NCI-H128 (cell line): Measurements from ENCODE around the gene PCDHB15.
"Not testable (repeated sequence)": the region's sequence is repeated elsewhere in the genome, so short reads cannot be mapped to it uniquely, and the experiment has no call there.

Experiments
- DNase-seq: peaks from one replicate; lab custom pipeline; 2025; ENCODE audit not compliant: unreplicated experiment; lab: John Stamatoyannopoulos, UW

The PCDHB15 gene

DNA sequence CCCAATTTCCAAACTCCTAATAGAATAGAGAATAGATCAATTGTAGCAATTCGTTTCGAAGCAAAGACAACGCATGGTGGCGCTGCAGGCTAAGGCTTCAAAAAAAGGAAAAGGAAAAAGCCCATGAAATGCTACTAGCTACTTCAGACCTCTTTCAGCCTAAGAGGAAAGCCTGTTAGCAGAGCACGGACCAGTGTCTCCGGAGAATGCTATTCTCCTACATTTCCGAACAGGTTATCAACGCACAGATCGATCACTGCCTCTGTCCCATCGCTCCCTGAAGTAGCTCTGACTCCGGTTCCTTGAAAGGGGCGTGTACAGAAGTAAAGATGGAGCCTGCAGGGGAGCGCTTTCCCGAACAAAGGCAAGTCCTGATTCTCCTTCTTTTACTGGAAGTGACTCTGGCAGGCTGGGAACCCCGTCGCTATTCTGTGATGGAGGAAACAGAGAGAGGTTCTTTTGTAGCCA, at the start of gene PCDHB15:
Gene PCDHB15 (plus strand): TSS at position 146 of the 468 bp plus-strand sequence. CDS start 184 bp downstream, at position 330.
- DNase-seq: no peak

DNA sequence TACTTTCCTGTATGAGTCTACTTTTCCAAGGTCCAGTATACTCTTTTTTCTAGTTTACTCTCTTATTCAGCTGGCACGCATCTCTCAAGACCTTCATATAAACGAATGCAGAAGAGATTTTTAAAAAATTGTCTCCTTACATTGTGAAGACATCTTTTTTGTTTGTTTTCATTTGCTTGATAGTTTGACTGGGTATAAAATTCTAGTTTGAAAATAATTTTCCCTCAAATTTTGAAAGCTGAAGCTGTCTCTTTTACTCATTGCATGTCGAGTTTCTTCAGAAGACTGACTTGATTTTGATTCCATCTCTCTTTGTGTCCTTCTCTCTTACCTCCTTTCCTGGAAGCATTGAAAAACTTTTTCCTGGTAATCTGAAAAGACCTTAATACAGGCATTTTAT, 48.8 kb upstream of the PCDHB15 start:
- no peak for DNase-seq

DNA sequence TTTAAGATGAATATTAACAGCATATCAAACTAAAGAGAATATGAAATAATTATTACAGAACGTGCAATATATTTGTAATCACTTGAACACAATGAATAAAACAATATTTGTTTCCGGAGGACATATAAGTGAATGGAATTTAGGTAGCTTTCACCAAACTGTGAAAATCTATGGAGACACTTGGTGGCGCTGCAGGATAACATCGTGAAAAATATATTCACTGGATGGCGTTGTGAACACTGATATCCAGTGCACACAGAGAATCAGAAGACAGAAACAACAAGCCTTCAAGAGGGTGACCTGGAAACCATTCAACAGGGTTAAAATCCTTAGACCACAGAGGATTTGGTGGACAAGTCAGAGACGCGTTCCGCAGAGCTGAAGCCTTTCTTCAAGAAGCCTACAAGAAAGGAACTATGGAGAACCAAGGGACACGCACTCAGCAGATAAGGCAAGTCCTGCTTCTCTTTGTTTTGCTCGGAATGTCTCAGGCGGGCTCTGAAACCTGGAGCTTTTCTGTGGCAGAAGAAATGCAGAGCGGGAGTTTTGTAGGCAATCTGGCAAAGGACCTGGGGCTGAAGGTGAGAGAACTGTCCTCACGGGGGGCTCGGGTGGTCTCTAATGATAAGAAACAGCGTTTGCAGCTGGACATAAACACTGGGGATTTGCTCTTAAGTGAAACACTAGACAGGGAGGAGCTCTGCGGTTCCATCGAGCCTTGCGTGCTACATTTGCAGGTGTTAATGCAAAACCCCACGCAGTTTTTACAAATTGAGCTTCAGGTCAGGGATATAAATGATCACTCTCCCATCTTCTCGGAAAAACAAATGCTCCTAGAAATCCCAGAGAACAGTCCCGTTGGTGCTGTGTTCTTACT, 45.6 kb upstream of the PCDHB15 start, which contains the start of gene PCDHB11:
Gene PCDHB11 (plus strand): TSS at position 269 of the 877 bp plus-strand sequence. CDS start 148 bp downstream, at position 417.
- no peak for DNase-seq

DNA sequence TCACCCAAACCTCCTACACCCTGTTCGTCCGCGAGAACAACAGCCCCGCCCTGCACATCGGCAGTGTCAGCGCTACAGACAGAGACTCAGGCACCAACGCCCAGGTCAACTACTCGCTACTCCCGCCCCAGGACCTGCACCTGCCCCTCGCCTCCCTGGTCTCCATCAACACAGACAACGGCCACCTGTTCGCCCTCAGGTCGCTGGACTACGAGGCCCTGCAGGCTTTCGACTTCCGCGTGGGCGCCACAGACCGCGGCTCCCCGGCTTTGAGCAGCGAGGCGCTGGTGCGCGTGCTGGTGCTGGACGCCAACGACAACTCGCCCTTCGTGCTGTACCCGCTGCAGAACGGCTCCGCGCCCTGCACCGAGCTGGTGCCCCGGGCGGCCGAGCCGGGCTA, 44.1 kb upstream of the PCDHB15 start:
- DNase-seq: not testable (repeated sequence)

DNA sequence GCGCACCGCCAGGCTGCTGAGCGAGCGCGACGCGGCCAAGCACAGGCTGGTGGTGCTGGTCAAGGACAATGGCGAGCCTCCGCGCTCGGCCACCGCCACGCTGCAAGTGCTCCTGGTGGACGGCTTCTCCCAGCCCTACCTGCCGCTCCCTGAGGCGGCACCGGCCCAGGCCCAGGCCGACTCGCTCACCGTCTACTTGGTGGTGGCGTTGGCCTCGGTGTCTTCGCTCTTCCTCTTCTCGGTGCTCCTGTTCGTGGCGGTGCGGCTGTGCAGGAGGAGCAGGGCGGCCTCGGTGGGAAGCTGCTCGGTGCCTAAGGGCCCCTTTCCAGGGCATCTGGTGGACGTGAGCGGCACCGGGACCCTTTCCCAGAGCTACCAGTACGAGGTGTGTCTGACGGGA, 43.5 kb upstream of the PCDHB15 start:
- DNase-seq: not testable (repeated sequence)

DNA sequence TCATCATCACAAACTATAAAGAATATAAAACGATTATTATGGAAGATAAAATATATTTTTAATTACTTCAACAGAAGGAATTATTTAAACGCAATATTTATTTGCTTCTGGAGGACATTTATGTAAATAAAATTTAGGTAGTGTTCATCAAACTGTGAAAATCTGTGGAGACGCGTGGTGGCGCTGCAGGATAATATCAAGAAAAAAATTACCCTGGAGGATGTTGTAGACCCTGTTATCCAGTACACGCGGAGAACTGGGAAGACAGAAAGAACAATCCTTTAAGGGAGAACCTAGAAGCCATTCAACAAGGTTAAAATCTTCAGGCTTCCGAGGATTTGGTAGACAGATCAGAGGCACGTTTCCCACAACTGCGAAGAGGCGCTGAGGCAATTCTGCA, 36.7 kb upstream of the PCDHB15 start, which contains the start of gene PCDHB12:
Gene PCDHB12 (plus strand): TSS at position 242 of the 400 bp plus-strand sequence. CDS start 189 bp downstream, outside the sequence.
- DNase-seq: no peak

DNA sequence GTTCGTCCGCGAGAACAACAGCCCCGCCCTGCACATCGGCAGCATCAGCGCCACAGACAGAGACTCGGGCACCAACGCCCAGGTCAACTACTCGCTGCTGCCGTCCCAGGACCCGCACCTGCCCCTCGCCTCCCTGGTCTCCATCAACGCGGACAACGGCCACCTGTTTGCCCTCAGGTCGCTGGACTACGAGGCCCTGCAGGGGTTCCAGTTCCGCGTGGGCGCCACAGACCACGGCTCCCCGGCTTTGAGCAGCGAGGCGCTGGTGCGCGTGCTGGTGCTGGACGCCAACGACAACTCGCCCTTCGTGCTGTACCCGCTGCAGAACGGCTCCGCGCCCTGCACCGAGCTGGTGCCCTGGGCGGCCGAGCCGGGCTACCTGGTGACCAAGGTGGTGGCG, 34.9 kb upstream of the PCDHB15 start:
- DNase-seq: not testable (repeated sequence)

DNA sequence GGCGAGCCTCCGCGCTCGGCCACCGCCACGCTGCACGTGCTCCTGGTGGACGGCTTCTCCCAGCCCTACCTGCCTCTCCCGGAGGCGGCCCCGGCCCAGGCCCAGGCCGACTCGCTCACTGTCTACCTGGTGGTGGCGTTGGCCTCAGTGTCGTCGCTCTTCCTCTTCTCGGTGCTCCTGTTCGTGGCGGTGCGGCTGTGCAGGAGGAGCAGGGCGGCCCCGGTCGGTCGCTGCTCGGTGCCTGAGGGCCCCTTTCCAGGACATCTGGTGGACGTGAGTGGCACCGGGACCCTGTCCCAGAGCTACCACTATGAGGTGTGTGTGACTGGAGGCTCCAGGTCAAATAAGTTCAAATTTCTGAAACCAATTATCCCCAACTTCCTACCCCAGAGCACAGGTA, 34.3 kb upstream of the PCDHB15 start:
- DNase-seq: not testable (repeated sequence)

DNA sequence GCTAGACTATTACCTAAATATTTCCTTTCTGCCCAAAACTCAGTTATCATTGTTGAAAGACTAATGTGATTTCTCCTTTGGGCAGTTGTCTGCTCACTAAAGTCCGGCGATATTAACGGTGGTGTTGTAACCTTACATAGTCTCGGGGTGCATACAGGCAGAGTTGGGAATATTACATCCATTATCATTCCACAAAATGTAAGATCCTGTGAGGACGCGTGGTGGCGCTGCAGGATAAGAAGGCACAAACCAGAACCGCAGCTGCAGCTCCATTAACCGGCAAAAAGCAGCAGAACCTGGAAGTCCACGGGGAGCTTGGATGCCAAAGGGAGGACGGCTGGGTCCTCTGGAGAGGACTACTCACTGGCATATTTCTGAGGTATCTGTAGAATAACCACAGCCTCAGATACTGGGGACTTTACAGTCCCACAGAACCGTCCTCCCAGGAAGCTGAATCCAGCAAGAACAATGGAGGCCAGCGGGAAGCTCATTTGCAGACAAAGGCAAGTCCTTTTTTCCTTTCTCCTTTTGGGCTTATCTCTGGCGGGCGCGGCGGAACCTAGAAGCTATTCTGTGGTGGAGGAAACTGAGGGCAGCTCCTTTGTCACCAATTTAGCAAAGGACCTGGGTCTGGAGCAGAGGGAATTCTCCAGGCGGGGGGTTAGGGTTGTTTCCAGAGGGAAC, 31.4 kb upstream of the PCDHB15 start, which contains the start of gene PCDHB13:
Gene PCDHB13 (plus strand): TSS at position 264 of the 684 bp plus-strand sequence. CDS start 205 bp downstream, at position 469.
- not testable (repeated sequence) for DNase-seq

DNA sequence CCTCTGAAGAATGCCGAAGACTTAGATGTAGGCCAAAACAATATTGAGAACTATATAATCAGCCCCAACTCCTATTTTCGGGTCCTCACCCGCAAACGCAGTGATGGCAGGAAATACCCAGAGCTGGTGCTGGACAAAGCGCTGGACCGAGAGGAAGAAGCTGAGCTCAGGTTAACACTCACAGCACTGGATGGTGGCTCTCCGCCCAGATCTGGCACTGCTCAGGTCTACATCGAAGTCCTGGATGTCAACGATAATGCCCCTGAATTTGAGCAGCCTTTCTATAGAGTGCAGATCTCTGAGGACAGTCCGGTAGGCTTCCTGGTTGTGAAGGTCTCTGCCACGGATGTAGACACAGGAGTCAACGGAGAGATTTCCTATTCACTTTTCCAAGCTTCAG, 30.6 kb upstream of the PCDHB15 start:
- not testable (repeated sequence) for DNase-seq

DNA sequence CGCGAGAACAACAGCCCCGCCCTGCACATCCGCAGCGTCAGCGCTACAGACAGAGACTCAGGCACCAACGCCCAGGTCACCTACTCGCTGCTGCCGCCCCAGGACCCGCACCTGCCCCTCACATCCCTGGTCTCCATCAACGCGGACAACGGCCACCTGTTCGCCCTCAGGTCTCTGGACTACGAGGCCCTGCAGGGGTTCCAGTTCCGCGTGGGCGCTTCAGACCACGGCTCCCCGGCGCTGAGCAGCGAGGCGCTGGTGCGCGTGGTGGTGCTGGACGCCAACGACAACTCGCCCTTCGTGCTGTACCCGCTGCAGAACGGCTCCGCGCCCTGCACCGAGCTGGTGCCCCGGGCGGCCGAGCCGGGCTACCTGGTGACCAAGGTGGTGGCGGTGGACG, 29.7 kb upstream of the PCDHB15 start:
- DNase-seq: not testable (repeated sequence)

DNA sequence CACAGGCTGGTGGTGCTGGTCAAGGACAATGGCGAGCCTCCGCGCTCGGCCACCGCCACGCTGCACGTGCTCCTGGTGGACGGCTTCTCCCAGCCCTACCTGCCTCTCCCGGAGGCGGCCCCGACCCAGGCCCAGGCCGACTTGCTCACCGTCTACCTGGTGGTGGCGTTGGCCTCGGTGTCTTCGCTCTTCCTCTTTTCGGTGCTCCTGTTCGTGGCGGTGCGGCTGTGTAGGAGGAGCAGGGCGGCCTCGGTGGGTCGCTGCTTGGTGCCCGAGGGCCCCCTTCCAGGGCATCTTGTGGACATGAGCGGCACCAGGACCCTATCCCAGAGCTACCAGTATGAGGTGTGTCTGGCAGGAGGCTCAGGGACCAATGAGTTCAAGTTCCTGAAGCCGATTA, 29.2 kb upstream of the PCDHB15 start:
- DNase-seq: not testable (repeated sequence)

DNA sequence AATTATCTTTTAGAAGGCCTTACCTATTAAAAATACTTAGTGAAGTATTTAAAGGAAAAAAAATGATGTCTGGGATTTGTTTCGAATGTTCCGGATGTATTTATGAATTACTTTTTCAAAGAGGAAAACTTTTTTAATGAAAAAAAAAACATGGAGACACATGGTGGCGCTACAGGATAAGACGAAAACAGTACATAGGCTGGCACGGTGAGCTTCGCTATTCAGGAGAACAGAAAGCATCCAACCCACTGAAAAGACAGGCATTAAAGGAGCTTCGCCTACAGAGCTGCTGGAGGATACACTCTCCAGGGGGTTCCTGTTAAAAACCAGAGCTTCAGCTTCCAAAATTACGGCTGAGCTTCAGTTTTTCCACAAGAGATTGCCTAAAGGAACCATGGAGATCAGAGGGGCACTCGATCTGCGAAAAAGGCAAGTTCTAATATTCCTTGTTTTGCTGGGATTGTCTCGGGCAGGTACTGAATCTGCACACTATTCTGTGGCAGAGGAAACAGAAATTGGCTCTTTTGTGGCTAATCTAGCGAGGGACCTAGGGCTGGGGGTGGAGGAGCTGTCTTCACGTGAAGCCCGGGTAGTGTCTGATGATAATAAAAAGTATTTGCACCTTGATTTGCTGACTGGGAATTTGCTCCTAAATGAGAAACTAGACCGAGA, 21.9 kb upstream of the PCDHB15 start, which contains the start of gene PCDHB14:
Gene PCDHB14 (plus strand): TSS at position 232 of the 672 bp plus-strand sequence. CDS start 163 bp downstream, at position 395.
- DNase-seq: peak; percentile 28

DNA sequence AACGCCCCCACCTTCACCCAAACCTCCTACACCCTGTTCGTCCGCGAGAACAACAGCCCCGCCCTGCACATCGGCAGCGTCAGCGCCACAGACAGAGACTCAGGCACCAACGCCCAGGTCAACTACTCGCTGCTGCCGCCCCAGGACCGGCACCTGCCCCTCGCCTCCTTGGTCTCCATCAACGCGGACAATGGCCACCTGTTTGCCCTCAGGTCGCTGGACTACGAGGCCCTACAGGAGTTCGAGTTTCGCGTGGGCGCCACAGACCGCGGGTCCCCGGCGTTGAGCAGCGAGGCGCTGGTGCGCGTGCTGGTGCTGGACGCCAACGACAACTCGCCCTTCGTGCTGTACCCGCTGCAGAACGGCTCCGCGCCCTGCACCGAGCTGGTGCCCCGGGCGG, 20.4 kb upstream of the PCDHB15 start:
- not testable (repeated sequence) for DNase-seq

DNA sequence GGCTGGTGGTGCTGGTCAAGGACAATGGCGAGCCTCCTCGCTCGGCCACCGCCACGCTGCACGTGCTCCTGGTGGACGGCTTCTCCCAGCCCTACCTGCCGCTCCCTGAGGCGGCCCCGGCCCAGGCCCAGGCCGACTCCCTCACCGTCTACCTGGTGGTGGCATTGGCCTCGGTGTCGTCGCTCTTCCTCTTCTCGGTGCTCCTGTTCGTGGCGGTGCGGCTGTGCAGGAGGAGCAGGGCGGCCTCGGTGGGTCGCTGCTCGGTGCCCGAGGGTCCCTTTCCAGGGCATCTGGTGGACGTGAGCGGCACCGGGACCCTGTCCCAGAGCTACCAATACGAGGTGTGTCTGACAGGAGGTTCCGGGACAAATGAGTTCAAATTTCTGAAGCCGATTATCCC, 19.8 kb upstream of the PCDHB15 start:
- DNase-seq: not testable (repeated sequence)

DNA sequence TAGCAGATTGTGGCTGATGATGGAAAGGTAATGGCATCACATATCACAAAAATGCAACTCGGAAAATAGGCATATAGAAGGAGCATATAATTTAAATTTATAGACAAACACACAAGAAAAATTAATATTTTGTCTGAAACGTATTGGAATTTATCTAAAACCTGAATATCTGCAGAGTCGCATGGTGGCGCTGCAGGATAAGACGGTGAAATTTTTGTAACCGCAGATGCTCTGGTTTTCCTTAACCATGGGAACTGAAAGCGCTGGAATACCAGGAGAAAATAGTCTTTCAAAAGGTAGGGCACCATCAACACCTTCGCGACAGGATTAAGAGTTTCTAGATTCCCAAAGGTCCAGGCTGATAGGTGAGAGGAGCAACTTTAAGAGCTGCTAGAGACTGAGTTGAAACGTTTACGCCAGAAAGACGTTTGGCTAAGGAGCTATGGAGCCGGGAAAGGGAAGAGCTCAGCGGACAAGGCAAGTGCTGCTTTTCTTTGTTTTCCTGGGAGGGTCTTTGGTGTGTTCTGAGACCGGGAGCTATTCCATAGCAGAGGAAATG, 11.0 kb upstream of the PCDHB15 start:
- no peak for DNase-seq

DNA sequence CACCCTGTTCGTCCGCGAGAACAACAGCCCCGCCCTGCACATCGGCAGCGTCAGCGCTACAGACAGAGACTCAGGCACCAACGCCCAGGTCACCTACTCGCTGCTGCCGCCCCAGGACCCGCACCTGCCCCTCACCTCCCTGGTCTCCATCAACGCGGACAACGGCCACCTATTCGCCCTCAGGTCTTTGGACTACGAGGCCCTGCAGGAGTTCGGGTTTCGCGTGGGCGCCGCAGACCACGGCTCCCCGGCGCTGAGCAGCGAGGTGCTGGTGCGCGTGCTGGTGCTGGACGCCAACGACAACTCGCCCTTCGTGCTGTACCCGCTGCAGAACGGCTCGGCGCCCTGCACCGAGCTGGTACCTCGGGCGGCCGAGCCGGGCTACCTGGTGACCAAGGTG, 9.3 kb upstream of the PCDHB15 start:
- not testable (repeated sequence) for DNase-seq

DNA sequence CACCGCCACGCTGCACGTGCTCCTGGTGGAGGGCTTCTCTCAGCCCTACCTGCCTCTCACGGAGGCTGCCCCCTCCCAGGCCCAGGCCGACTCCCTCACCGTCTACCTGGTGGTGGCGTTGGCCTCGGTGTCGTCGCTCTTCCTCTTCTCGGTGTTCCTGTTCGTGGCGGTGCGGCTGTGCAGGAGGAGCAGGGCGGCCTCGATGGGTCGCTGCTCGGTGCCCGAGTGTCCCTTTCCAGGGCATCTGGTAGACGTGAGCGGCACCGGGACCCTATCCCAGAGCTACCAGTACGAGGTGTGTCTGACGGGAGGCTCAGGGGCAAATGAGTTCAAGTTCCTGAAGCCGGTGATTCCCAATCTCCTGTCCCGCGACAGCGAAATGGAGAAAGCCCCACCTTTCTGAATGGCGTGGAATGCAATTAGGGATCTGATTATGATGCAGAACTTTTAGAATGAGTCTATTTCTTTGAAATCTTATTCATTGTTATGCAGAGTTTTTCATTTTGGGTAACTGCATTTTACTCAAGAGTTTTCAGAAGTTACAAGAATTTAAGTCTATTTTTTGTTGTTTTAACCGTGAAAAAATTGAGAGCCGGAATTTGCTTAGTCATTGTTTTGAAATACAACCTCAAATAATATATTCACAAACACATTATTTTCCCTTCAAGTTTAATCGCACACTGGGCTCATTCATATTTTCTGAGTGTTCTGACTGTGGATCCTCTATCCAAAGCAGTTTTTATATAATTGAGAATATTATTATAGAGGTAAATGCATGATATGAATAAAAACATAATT, 8.5 kb upstream of the PCDHB15 start:
- DNase-seq: no peak

DNA sequence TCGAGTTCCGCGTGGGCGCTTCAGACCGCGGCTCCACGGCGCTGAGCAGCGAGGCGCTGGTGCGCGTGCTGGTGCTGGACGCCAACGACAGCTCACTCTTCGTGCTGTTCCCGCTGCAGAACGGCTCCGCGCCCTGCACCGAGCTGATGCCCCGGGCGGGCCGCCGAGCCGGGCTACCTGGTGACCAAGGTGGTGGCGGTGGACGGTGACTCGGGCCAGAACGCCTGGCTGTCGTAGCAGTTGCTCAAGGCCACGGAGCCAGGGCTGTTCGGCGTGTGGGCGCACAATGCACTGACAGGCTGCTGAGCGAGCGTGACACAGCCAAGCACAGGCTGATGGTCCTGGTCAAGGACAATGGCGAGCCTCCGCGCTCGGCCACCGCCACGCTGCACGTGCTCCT, 3.7 kb upstream of the PCDHB15 start:
- DNase-seq: no peak

DNA sequence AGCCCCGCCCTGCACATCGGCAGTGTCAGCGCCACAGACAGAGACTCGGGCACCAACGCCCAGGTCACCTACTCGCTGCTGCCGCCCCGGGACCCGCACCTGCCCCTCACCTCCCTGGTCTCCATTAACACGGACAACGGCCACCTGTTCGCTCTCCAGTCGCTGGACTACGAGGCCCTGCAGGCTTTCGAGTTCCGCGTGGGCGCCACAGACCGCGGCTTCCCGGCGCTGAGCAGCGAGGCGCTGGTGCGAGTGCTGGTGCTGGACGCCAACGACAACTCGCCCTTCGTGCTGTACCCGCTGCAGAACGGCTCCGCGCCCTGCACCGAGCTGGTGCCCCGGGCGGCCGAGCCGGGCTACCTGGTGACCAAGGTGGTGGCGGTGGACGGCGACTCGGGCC, 1.8 kb downstream of the PCDHB15 start:
- DNase-seq: not testable (repeated sequence)
